ENCODE results near the gene MTCH1. TPM values are rescaled to one million over a fixed set of nuclear protein-coding genes. Genes with fewer than 3 reads are reported as not detected.

MTCH1 gene
- total and polyA plus RNA-seq, 9 donors: 104 to 140 (median 119) TPM

DNA sequence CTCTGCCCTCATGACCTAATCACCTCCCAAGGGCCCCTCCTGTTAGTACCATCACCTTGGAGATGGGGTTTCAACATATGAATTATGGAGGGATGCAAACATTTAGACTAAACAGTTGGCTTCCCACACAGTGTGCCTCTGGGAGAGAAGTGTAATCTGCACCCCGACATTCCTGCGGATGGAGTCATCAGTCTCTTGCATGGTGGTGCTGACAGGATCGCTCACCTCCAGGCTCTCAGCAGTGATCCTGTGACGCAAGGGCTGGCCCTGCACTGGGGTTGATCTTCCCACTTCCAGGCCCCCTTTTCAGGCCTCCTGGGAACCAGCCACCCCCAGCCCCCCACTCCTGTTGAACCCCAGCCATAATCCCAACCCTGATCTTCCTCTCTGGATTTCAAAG is 47.5 kb downstream of the MTCH1 start:
- H3K27me3 ChIP-seq (ENCODE audit: control insufficient read depth, insufficient read depth, low read length): no peaks in the 10 kb centered on the region
- H3K4me1 ChIP-seq (ENCODE audit: control insufficient read depth, insufficient read depth, low read length): no peaks in the 10 kb centered on the region
- no peak overlapping the region for H3K4me3 ChIP-seq (ENCODE audit: low read length)
- H3K9me3 ChIP-seq (replicated peaks; ENCODE audit: control insufficient read depth, low read depth, low read length): no peaks in the 10 kb centered on the region
- H3K27ac ChIP-seq (ENCODE audit: low read length): no peak overlapping the region
- DNase-seq: no peak
- 87% methylated on average over 4 of the region's 4 CpGs for WGBS (ENCODE audit: insufficient coverage)
- H3K36me3 ChIP-seq (ENCODE audit: control insufficient read depth, insufficient read depth, low read length): no peaks in the 10 kb centered on the region

GRCh38 chr6:36937896-36938295 is 48.1 kb downstream of the MTCH1 start:
- Histone ChIP-seq H3K27ac (ENCODE audit: low read length) (no peak overlapping the region), H3K27me3 (ENCODE audit: control insufficient read depth, insufficient read depth, low read length) (no peaks in the 10 kb centered on the region), H3K4me1 (ENCODE audit: control insufficient read depth, insufficient read depth, low read length) (no peaks in the 10 kb centered on the region), H3K36me3 (ENCODE audit: control insufficient read depth, insufficient read depth, low read length) (no peaks in the 10 kb centered on the region), H3K9me3 (replicated peaks; ENCODE audit: control insufficient read depth, low read depth, low read length) (no peaks in the 10 kb centered on the region), H3K4me3 (ENCODE audit: low read length) (no peak overlapping the region)
- 94% methylated on average over 4 of the region's 6 CpGs for WGBS (ENCODE audit: insufficient coverage)
- no peak for DNase-seq

DNA sequence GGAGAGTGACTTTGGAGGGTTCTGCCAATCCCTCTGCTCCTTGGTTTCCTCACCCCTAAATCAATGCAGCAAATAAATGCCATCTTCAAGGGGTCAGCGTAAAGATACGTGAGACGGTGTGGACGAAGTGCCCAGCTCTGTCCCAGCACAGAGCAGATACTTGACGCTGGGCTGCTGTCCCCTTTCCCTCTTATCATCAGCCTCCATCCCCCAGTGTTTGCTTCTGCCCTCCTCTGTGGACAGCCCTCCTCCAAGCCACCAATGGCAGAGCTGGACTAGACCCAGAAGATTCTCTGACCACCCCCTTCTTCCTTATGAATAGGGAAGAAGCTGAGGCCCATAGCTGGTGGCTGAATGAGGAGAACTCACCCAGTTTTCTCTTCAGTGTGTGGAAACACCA is 49.2 kb downstream of the MTCH1 start:
- WGBS (ENCODE audit: insufficient coverage): 90% methylated on average over 5 of the region's 5 CpGs

DNA sequence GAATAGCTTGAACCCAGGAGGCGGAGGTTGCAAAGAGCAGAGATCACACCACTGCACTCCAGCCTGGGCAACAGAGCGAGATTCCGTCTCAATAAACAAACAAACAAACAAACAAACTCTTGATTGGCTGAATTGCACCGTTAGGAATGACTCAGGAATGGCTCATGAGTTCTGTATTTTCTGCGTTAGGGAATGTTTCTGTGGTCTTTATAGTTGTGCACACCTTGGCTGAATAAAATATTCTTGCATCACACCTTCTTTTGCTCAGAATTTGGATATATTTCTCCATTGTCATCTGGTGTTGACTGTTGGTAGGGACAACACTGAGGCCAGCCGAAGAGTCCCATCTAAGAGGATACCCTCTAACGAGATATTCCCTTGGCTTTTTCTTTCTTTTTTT is 51.1 kb downstream of the MTCH1 start:
- no peaks in the 10 kb centered on the region for H3K9me3 ChIP-seq (replicated peaks; ENCODE audit: control insufficient read depth, low read depth, low read length)
- DNase-seq: no peak
- H3K36me3 ChIP-seq (ENCODE audit: control insufficient read depth, insufficient read depth, low read length): no peaks in the 10 kb centered on the region
- H3K27me3 ChIP-seq (ENCODE audit: control insufficient read depth, insufficient read depth, low read length): no peaks in the 10 kb centered on the region
- no peak overlapping the region for H3K27ac ChIP-seq (ENCODE audit: low read length)
- no CpG with 5 or more reads among the region's 7 CpGs for WGBS (ENCODE audit: insufficient coverage)
- H3K4me3 ChIP-seq (ENCODE audit: low read length): no peak overlapping the region
- H3K4me1 ChIP-seq (ENCODE audit: control insufficient read depth, insufficient read depth, low read length): peaks cover 5% of the 10 kb centered on the region

More for the DNA sequence above, 49.2 kb downstream of the MTCH1 start:
- no peaks in the 10 kb centered on the region for H3K4me1 ChIP-seq (ENCODE audit: control insufficient read depth, insufficient read depth, low read length)
- no peak overlapping the region for H3K27ac ChIP-seq (ENCODE audit: low read length)
- H3K36me3 ChIP-seq (ENCODE audit: control insufficient read depth, insufficient read depth, low read length): no peaks in the 10 kb centered on the region
- no peak overlapping the region for H3K4me3 ChIP-seq (ENCODE audit: low read length)
- H3K27me3 ChIP-seq (ENCODE audit: control insufficient read depth, insufficient read depth, low read length): no peaks in the 10 kb centered on the region
- no peaks in the 10 kb centered on the region for H3K9me3 ChIP-seq (replicated peaks; ENCODE audit: control insufficient read depth, low read depth, low read length)
- DNase-seq: no peak

DNA sequence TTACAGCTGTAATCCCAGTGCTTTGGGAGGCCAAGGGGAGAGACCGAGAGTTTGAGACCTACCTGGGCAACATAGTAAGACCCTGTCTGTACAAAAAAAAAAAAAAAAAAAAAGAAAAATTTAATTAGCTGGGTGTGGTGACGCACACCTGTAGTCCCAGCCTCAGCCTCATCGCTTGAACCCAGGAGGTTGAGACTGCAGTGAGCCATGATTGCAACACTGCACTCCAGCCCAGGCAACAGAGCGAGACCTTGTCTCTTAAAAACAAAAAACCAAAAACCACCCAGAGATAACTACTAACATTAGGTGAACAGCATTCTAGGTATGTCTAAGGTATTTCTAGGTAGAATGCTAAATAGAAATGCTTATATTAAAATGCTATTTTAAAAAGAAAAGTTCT is 52.5 kb downstream of the MTCH1 start:
- DNase-seq: no peak
- Histone ChIP-seq H3K4me3 (ENCODE audit: low read length) (no peak overlapping the region), H3K36me3 (ENCODE audit: control insufficient read depth, insufficient read depth, low read length) (no peaks in the 10 kb centered on the region), H3K27ac (ENCODE audit: low read length) (no peak overlapping the region), H3K4me1 (ENCODE audit: control insufficient read depth, insufficient read depth, low read length) (peaks cover 18% of the 10 kb centered on the region), H3K27me3 (ENCODE audit: control insufficient read depth, insufficient read depth, low read length) (no peaks in the 10 kb centered on the region), H3K9me3 (replicated peaks; ENCODE audit: control insufficient read depth, low read depth, low read length) (no peaks in the 10 kb centered on the region)
- WGBS (ENCODE audit: insufficient coverage): no CpG with 5 or more reads among the region's 4 CpGs

DNA sequence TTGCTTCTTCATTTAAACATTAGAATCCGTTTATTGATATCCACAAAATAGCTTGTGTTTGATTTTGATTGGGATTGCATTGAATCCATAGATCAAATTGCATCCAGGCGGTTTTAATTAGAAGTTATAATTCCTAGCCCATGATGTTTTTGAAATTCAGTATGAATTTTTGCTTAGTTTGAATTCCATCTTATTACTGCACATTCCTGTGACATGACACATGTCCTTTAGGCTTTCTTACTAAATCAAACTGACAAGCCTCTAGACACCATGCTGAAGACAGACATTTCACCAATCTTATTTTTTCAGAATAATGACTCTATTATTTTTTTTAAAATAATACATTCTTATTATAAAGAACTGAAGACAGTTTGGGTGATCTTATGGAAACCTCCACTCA is 52.9 kb downstream of the MTCH1 start:
- DNase-seq: no peak
- Histone ChIP-seq H3K4me1 (ENCODE audit: control insufficient read depth, insufficient read depth, low read length) (peaks cover 22% of the 10 kb centered on the region), H3K36me3 (ENCODE audit: control insufficient read depth, insufficient read depth, low read length) (no peaks in the 10 kb centered on the region), H3K27ac (ENCODE audit: low read length) (no peak overlapping the region), H3K4me3 (ENCODE audit: low read length) (no peak overlapping the region), H3K9me3 (replicated peaks; ENCODE audit: control insufficient read depth, low read depth, low read length) (no peaks in the 10 kb centered on the region), H3K27me3 (ENCODE audit: control insufficient read depth, insufficient read depth, low read length) (no peaks in the 10 kb centered on the region)
- no CpG with 5 or more reads among the region's 2 CpGs for WGBS (ENCODE audit: insufficient coverage)

GRCh38 chr6:36930483-36930882 is 55.5 kb downstream of the MTCH1 start:
- 83% methylated on average over 2 of the region's 4 CpGs for WGBS (ENCODE audit: insufficient coverage)
- Histone ChIP-seq H3K4me1 (ENCODE audit: control insufficient read depth, insufficient read depth, low read length) (peaks cover 41% of the 10 kb centered on the region), H3K27ac (ENCODE audit: low read length) (no peak overlapping the region), H3K9me3 (replicated peaks; ENCODE audit: control insufficient read depth, low read depth, low read length) (no peaks in the 10 kb centered on the region), H3K4me3 (ENCODE audit: low read length) (no peak overlapping the region), H3K27me3 (ENCODE audit: control insufficient read depth, insufficient read depth, low read length) (no peaks in the 10 kb centered on the region), H3K36me3 (ENCODE audit: control insufficient read depth, insufficient read depth, low read length) (peaks cover 3% of the 10 kb centered on the region)
- no peak for DNase-seq

DNA sequence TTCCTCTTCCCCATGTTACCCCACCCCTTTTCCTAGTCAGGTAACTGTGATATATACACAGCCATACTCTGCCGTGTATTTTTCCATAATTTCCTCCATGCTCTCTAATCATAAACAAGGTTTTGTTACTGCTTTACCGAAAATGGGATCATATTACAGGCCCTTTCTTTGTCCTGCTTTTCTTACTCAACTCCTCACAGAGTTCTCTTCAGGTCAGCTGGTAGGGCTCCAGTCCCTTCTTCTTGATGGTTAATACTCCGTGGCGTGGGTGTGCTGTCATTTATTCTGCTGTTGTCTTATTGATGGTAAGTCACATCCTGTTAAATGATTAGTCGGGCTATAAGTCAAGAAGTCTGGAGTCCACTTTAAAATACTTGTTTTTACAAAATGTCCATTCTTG is 56.4 kb downstream of the MTCH1 start:
- peak; percentile 69 for DNase-seq

DNA sequence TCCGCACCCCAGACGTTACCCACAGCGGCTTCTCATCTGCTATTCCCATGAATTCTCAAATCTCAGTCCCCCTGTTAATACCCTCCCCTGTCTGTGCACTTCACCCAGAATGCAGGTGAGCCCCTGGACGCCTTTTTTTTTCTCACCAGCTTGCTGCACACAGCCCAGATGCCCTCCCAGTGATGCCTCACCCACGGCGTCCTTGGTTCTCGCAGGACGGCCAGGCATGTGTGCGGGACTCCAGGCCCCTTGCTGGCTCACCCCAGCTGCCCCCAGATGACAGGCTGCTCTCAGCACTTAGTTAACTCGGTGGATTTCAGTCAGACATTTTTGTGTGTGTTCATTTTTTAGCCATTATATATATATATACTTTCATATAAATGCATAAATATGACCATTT is 56.8 kb downstream of the MTCH1 start:
- Histone ChIP-seq H3K4me1 (ENCODE audit: control insufficient read depth, insufficient read depth, low read length) (peaks cover 42% of the 10 kb centered on the region), H3K9me3 (replicated peaks; ENCODE audit: control insufficient read depth, low read depth, low read length) (no peaks in the 10 kb centered on the region), H3K27me3 (ENCODE audit: control insufficient read depth, insufficient read depth, low read length) (no peaks in the 10 kb centered on the region), H3K4me3 (ENCODE audit: low read length) (no peak overlapping the region), H3K36me3 (ENCODE audit: control insufficient read depth, insufficient read depth, low read length) (peaks cover 12% of the 10 kb centered on the region), H3K27ac (ENCODE audit: low read length) (peak overlapping the region; percentile 87)
- 58% methylated on average over 9 of the region's 10 CpGs for WGBS (ENCODE audit: insufficient coverage)
- DNase-seq: no peak

More for the DNA sequence above, 56.4 kb downstream of the MTCH1 start:
- no peak overlapping the region for H3K4me3 ChIP-seq (ENCODE audit: low read length)
- 33% methylated on average over 1 of the region's 5 CpGs for WGBS (ENCODE audit: insufficient coverage)
- H3K9me3 ChIP-seq (replicated peaks; ENCODE audit: control insufficient read depth, low read depth, low read length): no peaks in the 10 kb centered on the region
- no peaks in the 10 kb centered on the region for H3K27me3 ChIP-seq (ENCODE audit: control insufficient read depth, insufficient read depth, low read length)
- H3K27ac ChIP-seq (ENCODE audit: low read length): peak overlapping the region; percentile 87
- H3K4me1 ChIP-seq (ENCODE audit: control insufficient read depth, insufficient read depth, low read length): peaks cover 42% of the 10 kb centered on the region
- peaks cover 8% of the 10 kb centered on the region for H3K36me3 ChIP-seq (ENCODE audit: control insufficient read depth, insufficient read depth, low read length)

DNA sequence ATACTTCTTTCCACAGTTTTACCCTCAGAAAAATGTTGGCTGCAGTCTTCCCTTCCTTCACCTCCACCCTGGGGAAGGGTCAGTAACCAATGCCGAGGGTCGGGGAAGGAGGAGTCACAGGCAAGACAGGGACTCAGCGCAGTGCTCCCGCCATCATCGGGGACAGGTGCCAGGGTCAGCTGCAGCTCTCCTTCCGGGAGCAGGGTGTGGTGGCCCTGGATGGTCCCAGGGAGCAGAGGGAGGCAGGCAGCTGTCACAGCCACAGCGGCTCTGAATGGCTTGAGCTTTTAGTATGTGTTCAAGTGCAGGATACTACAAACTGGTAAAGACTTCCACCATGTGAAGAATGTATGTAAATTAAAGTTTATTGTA is 57.5 kb downstream of the MTCH1 start:
- H3K27ac ChIP-seq (ENCODE audit: low read length): peak overlapping the region; percentile 87
- WGBS (ENCODE audit: insufficient coverage): 32% methylated on average over 5 of the region's 7 CpGs
- H3K9me3 ChIP-seq (replicated peaks; ENCODE audit: control insufficient read depth, low read depth, low read length): no peaks in the 10 kb centered on the region
- H3K36me3 ChIP-seq (ENCODE audit: control insufficient read depth, insufficient read depth, low read length): peaks cover 17% of the 10 kb centered on the region
- no peak overlapping the region for H3K4me3 ChIP-seq (ENCODE audit: low read length)
- H3K27me3 ChIP-seq (ENCODE audit: control insufficient read depth, insufficient read depth, low read length): no peaks in the 10 kb centered on the region
- H3K4me1 ChIP-seq (ENCODE audit: control insufficient read depth, insufficient read depth, low read length): peaks cover 43% of the 10 kb centered on the region
- DNase-seq: peak; percentile 73

All from muscle of leg (tissue), 11 donors.